GM12878 (cell line): ENCODE measurements around the gene LEKR1. TPM values are rescaled to one million over a fixed set of nuclear protein-coding genes. Genes with fewer than 3 reads are reported as not detected.
"Not testable (repeated sequence)": the region's sequence is repeated elsewhere in the genome, so short reads cannot be mapped to it uniquely, and the experiment has no call there.

Experiments
- ATAC-seq: fragments of 200-7000 bp; cut with Tn5 transposase; 3 replicates; pipeline ENCODE4 v1.9.1; 2020; ENCODE audit warnings: mild to moderate bottlenecking, moderate library complexity
- BruUV-seq: library from RNA; stranded (reverse); fragments of 400-500 nt; replicated peaks from 2 replicates; lab custom pipeline; 2021; lab: Mats Ljungman, UMichigan
- CTCF ChIA-PET: fragments of 300-600 bp; sonication (Branson Sonifier 250); formaldehyde crosslinking; extraction: SDS; loops from one replicate; lab custom pipeline; 2021; ENCODE audit warnings: inconsistent platforms; lab: Yijun Ruan, JAX
- POLR2A ChIA-PET: fragments of 350-600 bp; formaldehyde crosslinking; extraction: SDS; loops from one replicate; lab custom pipeline; 2021; ENCODE audit warnings: inconsistent platforms; lab: Charles Lee
- RAD21 ChIA-PET: fragments of 300-600 bp; sonication (Branson Sonifier 250); formaldehyde crosslinking; loops from one replicate; lab custom pipeline; 2023; ENCODE audit warnings: antibody characterized with exemption; ENCODE audit not compliant: unreplicated experiment; lab: Charles Lee
- SMC1A ChIA-PET: fragments of 300-600 bp; sonication (Branson Sonifier 250); formaldehyde crosslinking; loops from one replicate; lab custom pipeline; 2023; ENCODE audit not compliant: unreplicated experiment, uncharacterized antibody; lab: Charles Lee
- DNase-seq: peaks from one replicate; pipeline ENCODE4 v3.0.0-alpha.2; 2011; ENCODE audit warnings: low read depth, low spot score
- FAIRE-seq: peaks from 3 replicates; lab custom pipeline; 2011; peaks lifted over from hg19 to GRCh38; lab: Jason Lieb, UNC
- H2AFZ ChIP-seq: 2 replicates; pipeline ENCODE4 v1.6.0; 2011; ENCODE audit warnings: low read depth, low read length, control low read depth; ENCODE audit not compliant: control insufficient read depth
- H3K27ac ChIP-seq: 2 replicates; pipeline ENCODE4 v1.5.1; 2011; ENCODE audit warnings: control low read depth; ENCODE audit not compliant: control insufficient read depth, insufficient read depth
- H3K27me3 ChIP-seq, 2 experiments: replicated peaks in 1 of 2; 2 replicates each; pipeline versions ENCODE4 v1.6.0 to v1.6.1; 2011; ENCODE audit warnings: low read length in 1 of 2; ENCODE audit not compliant: control insufficient read depth in 2 of 2, insufficient read depth in 2 of 2
- H3K36me3 ChIP-seq, 2 experiments: 2 replicates each; pipeline ENCODE4 v1.5.1; 2011; ENCODE audit warnings: low read length in 1 of 2; ENCODE audit not compliant: control insufficient read depth in 2 of 2, insufficient read depth in 2 of 2
- H3K4me1 ChIP-seq: 2 replicates; pipeline ENCODE4 v1.6.1; 2011; ENCODE audit warnings: mild to moderate bottlenecking, low read length, moderate library complexity, mixed read lengths; ENCODE audit not compliant: control insufficient read depth, insufficient read depth
- H3K4me2 ChIP-seq: 2 replicates; pipeline ENCODE4 v1.6.0; 2011; ENCODE audit warnings: control low read depth; ENCODE audit not compliant: control insufficient read depth, insufficient read depth
- H3K4me3 ChIP-seq: fragments of 200-600 bp; sonication (generic); 2 replicates; pipeline ENCODE4 v1.5.1; 2016
- H3K79me2 ChIP-seq: 2 replicates; pipeline ENCODE4 v1.6.0; 2011; ENCODE audit warnings: low read length; ENCODE audit not compliant: control insufficient read depth, insufficient read depth
- H3K9ac ChIP-seq: 2 replicates; pipeline ENCODE4 v1.8.0; 2011; ENCODE audit warnings: low read length, control low read depth, mixed read lengths; ENCODE audit not compliant: control insufficient read depth, insufficient read depth
- H3K9me3 ChIP-seq: replicated peaks from 3 replicates; pipeline ENCODE4 v1.5.1; 2011; ENCODE audit warnings: mild to moderate bottlenecking, low read length; ENCODE audit not compliant: control insufficient read depth, insufficient read depth
- H4K20me1 ChIP-seq: 2 replicates; pipeline ENCODE4 v1.6.0; 2011; ENCODE audit not compliant: control insufficient read depth, insufficient read depth
- BMI1 ChIP-seq: fragments of 450-650 bp; IDR thresholded peaks from 2 replicates; pipeline ENCODE4 v1.6.1; 2016; ENCODE audit warnings: mild to moderate bottlenecking, moderate library complexity, borderline replicate concordance
- CBX3 ChIP-seq: fragments of 200-600 bp; sonication (generic); IDR thresholded peaks from 2 replicates; pipeline ENCODE4 v1.6.1; 2016; ENCODE audit warnings: low read depth, borderline replicate concordance
- CBX5 ChIP-seq: sonication (generic); IDR thresholded peaks from 2 replicates; pipeline ENCODE4 v1.6.1; 2016; ENCODE audit warnings: low read depth, moderate library complexity, mild to moderate bottlenecking, inconsistent platforms
- CHD4 ChIP-seq: fragments of 200-600 bp; sonication (generic); IDR thresholded peaks from 2 replicates; pipeline ENCODE4 v1.6.1; 2016; ENCODE audit warnings: mild to moderate bottlenecking
- CREM ChIP-seq: IDR thresholded peaks from 2 replicates; pipeline ENCODE4 v1.6.1; 2014; ENCODE audit warnings: antibody characterized with exemption, low read depth
- DPF2 ChIP-seq: fragments of 450-650 bp; IDR thresholded peaks from 2 replicates; pipeline ENCODE4 v1.6.1; 2017; ENCODE audit warnings: mild to moderate bottlenecking
- FOS ChIP-seq: IDR thresholded peaks from 3 replicates; pipeline ENCODE4 v1.6.1; 2011; ENCODE audit warnings: borderline replicate concordance; ENCODE audit not compliant: insufficient read length; ENCODE audit errors: extremely low read depth
- HDAC2 ChIP-seq: fragments of 200-600 bp; sonication (generic); IDR thresholded peaks from 2 replicates; pipeline ENCODE4 v1.6.1; 2017
- KLF5 ChIP-seq: fragments of 450-650 bp; IDR thresholded peaks from 2 replicates; pipeline ENCODE4 v1.6.1; 2014; ENCODE audit warnings: mild to moderate bottlenecking; ENCODE audit not compliant: partially characterized antibody
- MTA2 ChIP-seq: fragments of 450-650 bp; IDR thresholded peaks from 2 replicates; pipeline ENCODE4 v1.6.1; 2016; ENCODE audit warnings: low read depth, mild to moderate bottlenecking, moderate library complexity
- NFYA ChIP-seq: IDR thresholded peaks from 2 replicates; pipeline ENCODE4 v1.6.1; 2011; ENCODE audit warnings: low read depth, mild to moderate bottlenecking, low read length, improper control_type of control experiment, borderline replicate concordance
- NFYB ChIP-seq: IDR thresholded peaks from 2 replicates; pipeline ENCODE4 v1.6.1; 2011; ENCODE audit warnings: low read depth, mild to moderate bottlenecking, low read length, improper control_type of control experiment, moderate library complexity; ENCODE audit not compliant: insufficient read depth
- RBBP5 ChIP-seq: fragments of 200-600 bp; sonication (generic); conservative IDR thresholded peaks from 2 replicates; pipeline ENCODE4 v1.6.1; 2016
- SMARCA5 ChIP-seq: fragments of 450-650 bp; IDR thresholded peaks from 2 replicates; pipeline ENCODE4 v1.6.1; 2017; ENCODE audit warnings: mild to moderate bottlenecking
- STAT3 ChIP-seq: IDR thresholded peaks from 2 replicates; pipeline ENCODE4 v1.6.1; 2011; ENCODE audit warnings: low read depth, low read length, improper control_type of control experiment
- ZNF24 ChIP-seq: fragments of 450-650 bp; IDR thresholded peaks from 2 replicates; pipeline ENCODE4 v1.6.1; 2017; ENCODE audit warnings: antibody characterized with exemption, mild to moderate bottlenecking
- WGBS: methylation state at CpG from one replicate; pipeline ENCODE4 v1.1.6; 2016; ENCODE audit warnings: low lambda C conversion rate; ENCODE audit not compliant: insufficient replicate concordance, insufficient coverage; ENCODE audit errors: missing lambda C conversion rate; 5-methylcytosine and 5-hydroxymethylcytosine counted together
- in situ Hi-C: fragments of 300-500 bp; cut with MboI; formaldehyde crosslinking; loops from 9 replicates; pipeline ENCODE4 v1.14.3; 2018; ENCODE audit warnings: mixed read lengths
- intact Hi-C: fragments of 100-400 bp; cut with micrococcal nuclease; formaldehyde crosslinking; loops from one replicate; pipeline ENCODE4 v1.14.2; 2022; ENCODE audit not compliant: unreplicated experiment
- polyA plus RNA-seq, 11 experiments: library from polyadenylated mRNA; depleted of rRNA in 4 of 11; unstranded in 6 of 11; stranded (reverse) in 5 of 11; fragments of >200 nt; fragmentation: Nextera tagmentation in 4 of 11; fragmentation: Illumina TruSeq in 1 of 11; extraction: Ambion mirVana in 4 of 11; extraction: Trizol in 1 of 11; gene quantifications; 1 replicate in 1 of 11; 2 replicates in 10 of 11; pipeline versions ENCODE4 v1.2.1 to v1.2.3, GENCODE V29; 2011 to 2016; ENCODE audit warnings: inconsistent platforms in 2 of 11, missing spikeins in 2 of 11, low read depth in 1 of 11
- total RNA-seq, 4 experiments: library from RNA; depleted of rRNA in 3 of 4; stranded (reverse); fragments of >200 nt in 3 of 4; fragmentation: Illumina TruSeq in 1 of 4; extraction: Trizol in 1 of 4; gene quantifications; 2 replicates each; pipeline versions ENCODE4 v1.2.1 to v1.2.3, GENCODE V29; 2013 to 2021
- TF ChIP-seq, protein P1 (sequence below): fragments of 450-650 bp; IDR thresholded peaks from 2 replicates; pipeline ENCODE4 v1.6.1; 2016; ENCODE audit warnings: mild to moderate bottlenecking

The LEKR1 gene
- total and polyA plus RNA-seq, 10 of the 15 experiments (the other 5 are each of a cell fraction or from before 2014, with no cell fraction given) = 0.48 to 3.2 (median 1.3) TPM

GRCh38 chr3:156964577-156964976 lies 138.4 kb downstream of the LEKR1 start (continued):
- TF ChIP-seq CBX5 = no peak

- H4K20me1 ChIP-seq, H3K4me3 ChIP-seq, H3K9me3 ChIP-seq, H3K27ac ChIP-seq, intact Hi-C loops, in situ Hi-C loops, H3K79me2 ChIP-seq, H2AFZ ChIP-seq, H3K4me1 ChIP-seq, POLR2A ChIA-PET, H3K27me3 ChIP-seq, H3K36me3 ChIP-seq, BruUV-seq, FAIRE-seq, RAD21 ChIA-PET, H3K9ac ChIP-seq, ATAC-seq, H3K4me2 ChIP-seq, DNase-seq: not testable (repeated sequence)
- CTCF ChIA-PET = interaction anchor here (1.7 kb wide), 1 partner anchor 10 kb away, joined by 4 read pairs; no protein-coding TSS in a partner anchor
- 82% methylated on average over 10 of the region's 10 CpGs for WGBS
- SMC1A ChIA-PET = interaction anchor here (1.1 to 2.0 kb wide), 2 partner anchors 8 to 9 kb away, joined by 3 to 7 read pairs; no protein-coding TSS in a partner anchor
Measured at GRCh38 chr3:156966349-156966748, 140.2 kb downstream of the LEKR1 start.

DNA sequence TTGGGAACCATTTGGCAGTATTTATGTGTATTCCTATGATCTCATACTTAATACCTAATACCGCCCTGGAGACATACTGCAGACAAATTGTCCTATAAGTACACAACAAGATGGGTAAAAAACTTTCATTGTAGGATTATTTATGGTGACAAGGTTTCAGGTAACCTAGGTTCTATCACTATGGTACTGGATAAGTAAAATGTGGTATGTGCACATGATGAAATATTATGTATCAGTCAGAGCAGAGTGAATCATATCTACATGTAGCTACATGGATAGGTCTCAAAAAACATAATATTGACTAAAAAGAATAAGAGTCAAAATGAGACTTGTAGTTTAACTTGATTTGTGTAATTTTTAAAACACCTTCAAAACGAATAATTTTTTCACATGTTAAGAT lies 147.8 kb downstream of the LEKR1 start:
- no peaks in the 10 kb centered on the region for H3K79me2 ChIP-seq
- no peaks in the 10 kb centered on the region for H3K27me3 ChIP-seq
- no TSS peak for BruUV-seq
- ChIA-PET SMC1A (interaction anchor here (0.8 to 3.6 kb wide), 11 partner anchors 8 to 108 kb away, joined by 3 to 31 read pairs (median 3); no protein-coding TSS in a partner anchor), CTCF (interaction anchor here (0.7 to 1.2 kb wide), 6 partner anchors 18 to 213 kb away, joined by 3 to 4 read pairs (median 3); no protein-coding TSS in a partner anchor), POLR2A (no interaction called here), RAD21 (interaction anchor here (0.9 to 2.4 kb wide), 3 partner anchors 8 to 163 kb away, joined by 3 to 7 read pairs (median 3); no protein-coding TSS in a partner anchor)
- no peak overlapping the region; the same call in 1 of the 2 replicates for H3K4me2 ChIP-seq
- H2AFZ ChIP-seq = no peak overlapping the region
- intact Hi-C loops = no loop called here
- H4K20me1 ChIP-seq = no peaks in the 10 kb centered on the region
- no peak overlapping the region for H3K4me3 ChIP-seq
- in situ Hi-C loops = no loop called here
- no peak overlapping the region for H3K9ac ChIP-seq
- FAIRE-seq (no peak), DNase-seq (no peak), ATAC-seq (no peak)
- no peaks in the 10 kb centered on the region; the same call in 2 of the 3 replicates for H3K9me3 ChIP-seq
- no peaks in the 10 kb centered on the region for H3K36me3 ChIP-seq
- H3K4me1 ChIP-seq = peaks cover 17% of the 10 kb centered on the region
- H3K27ac ChIP-seq = no peak overlapping the region; the same call in 1 of the 2 replicates
- no peak for TF ChIP-seq SMARCA5
- TF ChIP-seq CBX3 = no peak
- TF ChIP-seq KLF5 = no peak
- no peak for TF ChIP-seq NFYA
- no peak for TF ChIP-seq FOS
- no peak for TF ChIP-seq HDAC2
- TF ChIP-seq CHD4 = no peak
- TF ChIP-seq BMI1 = no peak
- no peak for TF ChIP-seq CREM
- TF ChIP-seq STAT3 = no peak
- TF ChIP-seq ZNF24 = no peak
- TF ChIP-seq NFYB = no peak
- no peak for TF ChIP-seq DPF2
- TF ChIP-seq MTA2 = no peak
- TF ChIP-seq RBBP5 = no peak
- TF ChIP-seq, protein P1, sequence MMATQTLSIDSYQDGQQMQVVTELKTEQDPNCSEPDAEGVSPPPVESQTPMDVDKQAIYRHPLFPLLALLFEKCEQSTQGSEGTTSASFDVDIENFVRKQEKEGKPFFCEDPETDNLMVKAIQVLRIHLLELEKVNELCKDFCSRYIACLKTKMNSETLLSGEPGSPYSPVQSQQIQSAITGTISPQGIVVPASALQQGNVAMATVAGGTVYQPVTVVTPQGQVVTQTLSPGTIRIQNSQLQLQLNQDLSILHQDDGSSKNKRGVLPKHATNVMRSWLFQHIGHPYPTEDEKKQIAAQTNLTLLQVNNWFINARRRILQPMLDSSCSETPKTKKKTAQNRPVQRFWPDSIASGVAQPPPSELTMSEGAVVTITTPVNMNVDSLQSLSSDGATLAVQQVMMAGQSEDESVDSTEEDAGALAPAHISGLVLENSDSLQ = no peak
- 70% methylated on average over 2 of the region's 2 CpGs for WGBS
